T-helper 9 cell (primary cell): ENCODE measurements around the gene ZNF717.
"Not testable (repeated sequence)": the region's sequence is repeated elsewhere in the genome, so short reads cannot be mapped to it uniquely, and the experiment has no call there.

Experiments
- DNase-seq: peaks from one replicate; pipeline ENCODE4 v3.0.0-alpha.2; 2020
- total RNA-seq, 2 donors: gene quantifications; one replicate each; lab custom pipeline; 2026; lab: John Stamatoyannopoulos, UW

Gene ZNF717
- total RNA-seq = 7.2 to 10.1 reads per million in 2 donors

DNA sequence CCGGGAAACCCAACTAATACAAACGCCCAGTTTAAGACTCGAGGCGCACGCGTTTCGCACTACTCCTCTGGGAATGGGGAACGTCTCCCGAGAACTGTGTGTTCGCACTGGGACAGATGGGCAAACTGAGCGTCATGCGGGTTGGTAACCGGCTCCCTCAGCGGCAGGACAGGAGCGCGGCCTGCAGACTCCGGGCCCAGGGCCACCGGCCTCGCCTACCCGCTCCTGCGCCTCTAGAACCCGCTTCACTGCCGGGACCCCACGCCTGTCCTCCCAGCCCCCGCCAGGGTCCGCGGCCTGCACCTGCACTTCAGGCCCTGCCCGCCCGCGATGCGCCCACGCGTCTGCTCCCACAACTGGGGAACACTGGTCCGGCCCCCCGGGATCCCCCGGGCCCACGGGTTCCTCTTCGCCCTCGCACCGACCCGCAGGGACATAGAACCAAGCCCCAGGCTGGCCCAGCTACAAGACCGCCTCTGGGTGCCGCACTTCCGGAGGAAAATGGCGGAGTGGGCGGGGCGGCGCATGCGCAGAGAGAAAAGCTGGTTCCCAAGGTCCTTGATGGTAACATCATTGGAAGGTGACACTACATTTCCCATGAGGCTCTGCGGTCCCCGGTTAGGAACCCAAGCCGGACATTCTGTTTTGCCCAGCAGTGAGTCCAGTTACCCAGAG is at the start of gene ZNF717:
TSS of gene ZNF717 (minus strand) at position 469 of the 675 bp plus-strand sequence. CDS start 2,187 bp downstream, outside the sequence.
- peak; percentile 88 for DNase-seq

DNA sequence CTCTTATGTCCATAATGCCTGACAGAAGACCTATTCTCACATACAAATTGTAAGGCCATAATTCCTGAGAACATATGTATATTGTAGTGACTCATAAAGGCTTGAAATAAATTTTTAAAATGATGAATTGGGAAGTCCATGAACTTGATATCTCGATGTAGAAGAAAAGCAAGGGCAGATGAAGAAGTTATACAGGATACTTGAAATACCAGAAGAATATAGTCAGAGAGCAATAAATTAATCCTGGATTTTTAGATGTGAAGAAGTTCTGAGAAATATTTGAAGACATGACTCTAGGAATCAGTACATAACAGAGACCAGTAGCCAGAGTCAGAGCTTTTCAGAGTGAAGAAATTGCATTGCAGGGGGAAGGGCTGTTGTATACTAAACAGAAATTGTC is 45.7 kb upstream of the ZNF717 start:
- DNase-seq = not testable (repeated sequence)

DNA sequence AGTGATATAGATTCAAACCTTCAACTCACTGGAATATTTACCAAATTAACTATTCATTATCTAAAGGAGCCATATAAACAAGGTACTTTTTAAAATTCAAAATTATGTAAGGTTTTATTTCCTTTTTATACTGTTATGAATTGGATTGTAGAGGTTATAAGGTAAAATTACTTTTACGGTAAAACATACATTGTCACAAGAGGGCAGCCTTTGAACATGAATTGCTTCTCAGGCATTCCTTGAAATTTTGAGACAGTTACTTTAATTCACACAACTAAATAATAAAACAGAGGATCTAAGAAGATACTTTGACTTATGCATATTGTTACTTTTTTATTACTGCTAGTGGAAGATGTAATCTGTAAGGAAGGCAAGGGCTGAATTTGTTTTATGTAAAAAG is 32.7 kb upstream of the ZNF717 start:
- not testable (repeated sequence) for DNase-seq

DNA sequence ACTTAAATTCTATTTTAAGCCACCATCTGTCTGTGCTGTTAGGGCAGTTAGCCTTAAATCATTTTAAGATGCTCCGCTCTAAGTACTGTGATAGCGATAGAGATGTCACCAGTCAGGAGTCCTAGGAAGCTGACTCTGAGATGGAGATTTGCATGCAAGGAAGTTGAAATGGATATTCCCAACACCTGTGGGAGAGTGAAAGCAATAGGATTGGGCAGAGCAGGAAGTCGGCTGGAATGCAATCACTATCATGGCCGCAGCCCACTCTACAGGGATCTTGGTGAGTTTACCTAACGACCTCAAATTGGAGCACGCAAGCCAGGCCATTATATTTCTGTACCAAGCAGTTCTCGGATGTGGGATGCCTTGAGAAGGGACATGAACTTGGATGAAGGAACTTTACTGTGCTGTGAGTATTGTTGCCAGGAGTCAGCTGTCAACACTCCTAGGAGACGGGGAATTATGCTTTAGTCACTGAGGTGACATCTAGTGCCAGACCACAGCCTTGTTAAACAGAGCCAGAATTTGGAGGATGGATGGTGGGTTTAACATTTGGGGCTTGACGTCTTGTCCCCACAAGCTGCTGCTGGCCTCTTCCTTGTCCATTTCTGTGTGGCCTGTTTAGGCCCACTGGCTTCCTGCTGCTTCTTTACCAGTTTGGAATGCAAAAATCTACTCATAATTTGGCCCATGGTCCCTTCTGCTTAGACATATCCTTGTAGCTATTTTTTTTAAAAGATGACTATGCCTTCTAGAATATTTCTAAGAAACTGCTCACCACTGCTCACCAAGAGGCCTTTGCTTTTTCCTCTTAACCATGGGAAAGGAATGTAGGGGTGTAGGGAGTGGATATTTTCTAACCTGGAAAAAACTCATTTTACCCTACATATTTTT is 31.2 kb upstream of the ZNF717 start:
- DNase-seq = not testable (repeated sequence)

DNA sequence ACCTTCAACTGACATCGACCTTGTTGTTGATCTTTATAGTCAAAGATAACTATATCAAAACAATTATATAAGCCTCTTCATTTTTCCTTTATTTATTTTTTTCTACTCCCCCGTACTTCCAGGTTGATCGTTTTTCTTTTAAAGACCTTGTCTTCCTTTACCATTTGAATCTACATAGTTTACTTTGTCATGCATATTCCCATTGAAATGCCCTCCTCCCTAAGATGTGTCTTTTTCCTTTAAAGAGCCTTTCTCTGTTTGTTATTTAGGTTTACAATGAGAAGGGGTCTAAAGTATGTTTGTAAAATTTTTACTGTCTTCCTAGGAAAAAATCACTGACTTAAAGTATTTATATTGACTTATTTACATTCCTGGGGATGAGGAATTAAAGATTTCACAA is 29.4 kb upstream of the ZNF717 start:
- no peak for DNase-seq

DNA sequence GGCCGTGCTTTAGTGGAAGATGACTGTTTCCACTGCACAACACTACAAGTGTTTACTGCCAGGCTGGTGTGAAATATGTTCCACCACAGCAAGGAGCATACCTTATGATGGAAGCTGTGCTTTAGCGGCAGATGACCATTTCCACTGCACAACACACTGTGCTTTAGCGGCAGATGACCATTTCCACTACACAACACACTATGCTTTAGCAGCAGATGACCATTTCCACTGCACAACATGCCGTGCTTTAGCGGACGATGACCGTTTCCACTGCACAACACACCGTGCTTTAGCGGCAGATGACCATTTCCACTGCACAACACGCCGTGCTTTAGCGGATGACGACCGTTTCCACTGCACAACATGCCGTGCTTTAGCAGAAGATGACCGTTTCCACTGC is 2.8 kb downstream of the ZNF717 start:
- DNase-seq = no peak

DNA sequence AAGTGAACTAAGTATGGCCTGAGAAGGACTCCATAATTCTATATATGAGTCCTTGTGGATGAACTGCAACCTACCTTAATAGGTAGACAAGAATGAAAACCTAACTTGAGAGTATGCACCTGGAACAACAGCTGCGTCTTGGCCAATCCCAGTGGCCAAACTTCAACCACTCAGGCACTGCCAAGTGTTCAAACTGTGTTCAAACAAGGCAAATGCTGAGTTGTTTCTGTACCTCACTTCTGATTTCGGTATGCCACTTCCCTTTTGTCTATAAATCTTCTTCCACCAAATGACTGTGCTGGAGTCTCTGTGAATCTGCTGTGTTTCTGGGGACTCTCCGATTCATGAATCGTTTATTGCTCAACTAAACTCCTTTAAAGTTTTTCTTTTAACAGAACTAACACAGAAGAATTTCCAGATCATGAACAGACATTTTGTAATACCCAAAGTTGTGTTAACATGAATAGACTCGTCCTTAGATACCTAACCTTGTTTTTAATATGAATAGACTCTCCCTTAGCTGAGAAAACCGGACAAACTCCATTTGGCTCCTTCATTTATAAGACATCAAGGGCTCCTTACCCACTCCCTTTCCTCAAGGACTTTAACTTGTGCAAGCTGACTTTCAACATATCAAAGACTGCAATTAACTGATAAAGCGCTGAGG is 4.1 kb downstream of the ZNF717 start:
- no peak for DNase-seq

DNA sequence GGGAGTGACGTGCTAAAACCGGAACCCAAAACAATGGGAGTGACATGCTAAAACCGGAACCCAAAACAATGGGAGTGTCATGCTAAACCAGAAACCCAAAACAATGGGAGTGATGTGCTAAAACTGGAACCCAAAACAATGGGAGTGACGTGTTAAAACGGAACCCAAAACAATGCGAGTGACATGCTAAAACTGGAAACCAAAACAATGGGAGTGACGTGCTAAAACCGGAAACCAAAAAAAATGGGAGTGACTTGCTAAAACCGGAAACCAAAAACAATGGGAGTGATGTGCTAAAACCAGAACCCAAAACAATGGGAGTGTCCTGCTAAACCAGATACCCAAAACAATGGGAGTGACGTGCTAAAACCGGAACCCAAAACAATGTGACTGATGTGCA is 7.6 kb downstream of the ZNF717 start:
- not testable (repeated sequence) for DNase-seq

DNA sequence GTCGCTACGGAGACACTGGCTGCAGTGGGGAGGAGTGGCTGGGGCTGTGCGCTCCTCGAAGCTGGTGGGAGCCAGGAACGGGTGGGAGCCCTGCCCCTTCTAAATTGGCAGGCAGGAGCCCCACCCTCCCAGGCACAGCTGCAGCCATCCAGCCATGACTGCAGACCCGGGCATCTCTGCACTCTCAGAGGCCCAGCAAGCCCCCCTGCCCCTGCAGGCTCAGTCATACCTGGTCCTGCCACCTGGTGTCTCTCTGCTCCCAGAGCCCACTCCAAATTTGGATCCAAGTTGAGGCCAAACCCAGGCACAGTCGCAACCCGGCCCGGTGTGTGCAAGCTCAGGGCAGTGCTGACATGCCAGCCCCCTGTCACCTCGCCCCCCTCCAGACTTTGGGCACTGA is 13.7 kb downstream of the ZNF717 start:
- DNase-seq = not testable (repeated sequence)

DNA sequence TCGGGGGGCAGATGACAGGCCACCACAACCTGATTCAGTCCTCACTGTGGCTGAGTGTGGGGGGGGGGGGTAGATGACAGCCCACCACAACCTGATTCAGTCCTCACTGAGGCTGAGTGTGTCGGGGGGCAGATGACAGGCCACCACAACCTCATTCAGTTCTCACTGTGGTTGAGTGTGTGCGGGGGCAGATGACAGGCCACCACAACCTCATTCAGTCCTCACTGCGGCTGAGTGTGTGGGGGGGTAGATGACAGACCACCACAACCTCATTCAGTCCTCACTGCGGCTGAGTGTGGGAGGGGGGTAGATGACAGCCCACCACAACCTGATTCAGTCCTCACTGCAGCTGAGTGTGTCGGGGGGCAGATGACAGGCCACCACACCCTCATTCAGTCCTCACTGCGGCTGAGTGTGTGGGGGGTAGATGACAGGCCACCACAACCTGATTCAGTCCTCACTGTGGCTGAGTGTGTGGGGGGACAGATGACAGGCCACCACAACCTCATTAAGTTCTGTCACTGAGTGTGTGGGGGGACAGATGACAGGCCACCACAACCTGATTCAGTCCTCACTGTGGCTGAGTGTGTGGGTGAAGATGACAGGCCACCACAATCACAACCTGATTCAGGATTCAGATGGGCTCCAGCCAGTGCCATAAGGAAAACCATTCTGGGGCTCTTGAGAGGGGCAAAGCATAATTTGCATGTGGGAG is 16.9 kb downstream of the ZNF717 start:
- DNase-seq = no peak

DNA sequence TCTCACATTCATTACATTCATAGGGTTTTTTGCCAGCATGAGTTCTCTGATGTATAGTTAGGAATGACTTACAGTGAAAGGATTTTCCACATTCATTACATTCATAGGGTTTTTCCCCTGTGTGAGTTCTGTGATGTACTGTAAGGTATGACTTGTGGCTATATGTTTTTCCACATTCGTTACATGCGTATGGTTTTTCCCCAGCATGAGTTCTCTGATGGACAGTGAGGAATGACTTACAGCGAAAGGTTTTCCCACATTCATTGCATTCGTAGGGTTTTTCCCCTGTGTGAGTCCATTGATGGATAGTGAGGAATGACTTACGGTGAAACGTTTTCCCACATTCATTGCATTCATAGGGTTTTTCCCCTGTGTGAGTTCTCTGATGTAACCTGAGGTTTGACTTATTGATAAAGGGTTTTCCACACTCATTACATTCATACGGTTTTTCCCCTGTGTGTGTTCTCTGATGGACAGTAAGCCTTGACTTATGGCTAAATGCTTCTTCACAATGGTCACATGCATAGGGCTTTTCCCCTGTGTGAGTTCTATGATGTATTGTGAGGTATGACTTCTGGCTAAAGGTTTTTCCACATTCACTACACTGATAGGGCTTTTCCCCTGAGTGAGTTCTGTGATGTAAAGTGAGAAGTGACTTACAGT is 47.4 kb downstream of the ZNF717 start:
- DNase-seq = no peak

DNA sequence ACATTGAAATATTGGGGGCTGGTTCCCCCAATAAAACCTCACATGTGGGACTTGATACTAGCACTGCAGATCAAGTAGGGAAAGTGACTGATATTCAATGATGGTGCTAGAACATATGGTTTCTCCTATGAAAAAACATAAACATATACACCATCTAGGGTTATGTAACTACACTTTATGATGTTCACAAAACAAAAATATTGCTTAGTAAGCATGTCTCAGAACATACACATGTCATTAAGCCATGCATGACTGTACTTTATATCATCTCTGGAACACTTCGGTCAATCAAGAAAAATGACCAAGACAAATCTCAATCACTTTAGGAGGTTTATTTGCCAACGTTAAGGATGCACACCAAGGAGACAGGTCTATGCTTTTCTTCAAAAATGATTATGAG is 57.4 kb downstream of the ZNF717 start:
- DNase-seq = no peak

DNA sequence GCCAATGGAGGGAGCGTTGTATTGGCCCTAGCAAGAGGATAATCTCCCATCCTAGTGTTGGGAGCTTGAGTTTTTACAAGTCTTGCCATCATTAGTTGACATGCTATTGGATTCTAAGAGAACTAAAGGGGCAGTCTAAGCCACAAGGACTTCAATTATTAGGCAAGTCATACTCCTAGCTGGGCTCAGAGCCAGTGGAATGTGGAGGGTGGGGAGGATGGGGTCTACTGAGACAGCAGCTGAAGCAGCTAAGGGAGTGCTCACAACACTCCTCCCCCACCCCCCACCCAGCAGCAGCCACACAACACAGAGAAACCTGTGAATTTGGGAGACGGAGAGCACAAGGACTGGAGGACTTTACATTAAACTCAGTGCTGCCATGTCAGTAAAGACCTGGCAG is 93.3 kb downstream of the ZNF717 start:
- DNase-seq = no peak

DNA sequence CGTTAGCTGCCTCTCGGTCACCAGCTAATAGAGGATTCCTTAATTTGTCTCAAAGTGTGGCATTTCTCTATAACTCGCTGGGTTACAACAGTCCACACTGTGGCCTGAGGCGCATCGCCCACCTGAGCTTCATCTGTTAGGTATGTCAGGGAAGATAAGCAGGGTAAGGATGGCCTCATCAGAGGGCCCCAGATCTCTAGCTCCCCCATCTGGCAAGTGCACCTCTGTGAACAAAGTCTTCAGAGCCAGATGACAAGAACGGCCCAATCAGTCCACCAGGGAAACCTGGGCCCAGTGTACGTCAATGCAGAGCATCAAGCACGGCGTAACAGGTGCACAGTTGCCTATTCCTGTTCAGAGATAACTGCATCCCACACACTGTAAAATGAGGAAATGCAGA is 98.0 kb downstream of the ZNF717 start:
- DNase-seq = no peak
